HepG2 (cell line): ENCODE data around the gene PEAK1. TPM values are rescaled to one million over a fixed set of nuclear protein-coding genes. Genes with fewer than 3 reads are reported as not detected.
A peak's percentile ranks its signal among the peaks of the same experiment; 100 is the strongest.

Experiments used
- ATAC-seq: fragments of 200-7000 bp; cut with Tn5 transposase; 3 replicates; pipeline ENCODE4 v1.9.1; 2020; ENCODE audit warnings: mild to moderate bottlenecking, moderate library complexity
- BruUV-seq: library from RNA; stranded (reverse); fragments of 400-500 nt; replicated peaks from 2 replicates; lab custom pipeline; 2021; lab: Mats Ljungman, UMichigan
- CTCF ChIA-PET: fragments of 300-600 bp; formaldehyde crosslinking; extraction: SDS; loops from one replicate; lab custom pipeline; 2021; ENCODE audit warnings: low total read pairs, inconsistent platforms, low intra/inter-chr PET ratio; lab: Yijun Ruan, JAX
- POLR2A ChIA-PET: fragments of 350-600 bp; sonication (Branson Sonifier 250); formaldehyde crosslinking; loops from one replicate; lab custom pipeline; 2020; ENCODE audit warnings: antibody characterized with exemption, inconsistent platforms; lab: Yijun Ruan, JAX
- DNase-seq: peaks from one replicate; pipeline ENCODE4 v3.0.0-alpha.2; 2015; ENCODE audit warnings: low spot score
- FAIRE-seq: peaks from 3 replicates; lab custom pipeline; 2011; peaks lifted over from hg19 to GRCh38; lab: Jason Lieb, UNC
- H2AFZ ChIP-seq: one replicate; pipeline ENCODE4 v1.6.1; 2011; ENCODE audit warnings: low read length, inconsistent platforms
- H3K27ac ChIP-seq: fragments of 300-600 bp; 3 replicates; pipeline ENCODE4 v1.8.0; 2011; ENCODE audit warnings: mixed run types, mild to moderate bottlenecking, mixed read lengths, low read length, inconsistent platforms; ENCODE audit not compliant: insufficient read depth; ENCODE audit errors: extremely low read length
- H3K27me3 ChIP-seq, 2 experiments: fragments of 200-600 bp in 1 of 2; 2 replicates in 1 of 2; 3 replicates in 1 of 2; pipeline versions ENCODE4 v1.6.0 to v1.8.0; 2011; ENCODE audit warnings: low read length in 2 of 2, mild to moderate bottlenecking in 2 of 2, moderate library complexity in 2 of 2, inconsistent platforms in 1 of 2; ENCODE audit not compliant: insufficient read depth in 2 of 2, control insufficient read depth in 1 of 2
- H3K36me3 ChIP-seq, 2 experiments: fragments of 200-600 bp in 1 of 2; replicated peaks in 1 of 2; 2 replicates in 1 of 2; 3 replicates in 1 of 2; pipeline versions ENCODE4 v1.5.1 to v1.8.0; 2011; ENCODE audit warnings: low read length in 2 of 2, inconsistent platforms in 1 of 2; ENCODE audit not compliant: insufficient read depth in 2 of 2, control insufficient read depth in 1 of 2
- H3K4me1 ChIP-seq: 2 replicates; pipeline ENCODE4 v1.5.1; 2012; ENCODE audit warnings: low read length, inconsistent platforms; ENCODE audit not compliant: insufficient read depth
- H3K4me2 ChIP-seq: 2 replicates; pipeline ENCODE4 v1.6.0; 2011; ENCODE audit warnings: low read depth, low read length, inconsistent platforms
- H3K4me3 ChIP-seq, 3 experiments: fragments of 200-600 bp in 1 of 3; sonication (generic), shearing (Covaris generic) in 1 of 3; replicated peaks in 1 of 3; 2 replicates each; pipeline ENCODE4 v1.5.1; 2011 to 2016; ENCODE audit warnings: low read length in 3 of 3, inconsistent platforms in 2 of 3, low read depth in 2 of 3, mild to moderate bottlenecking in 2 of 3, control low read depth in 1 of 3, mixed read lengths in 1 of 3; ENCODE audit not compliant: insufficient read depth in 1 of 3
- H3K79me2 ChIP-seq: one replicate; pipeline ENCODE4 v1.6.1; 2011; ENCODE audit warnings: low read length, inconsistent platforms; ENCODE audit not compliant: insufficient read depth
- H3K9ac ChIP-seq: 2 replicates; pipeline ENCODE4 v1.6.0; 2011; ENCODE audit warnings: mild to moderate bottlenecking, low read depth, low read length, inconsistent platforms; ENCODE audit not compliant: insufficient read depth
- H3K9me3 ChIP-seq: 2 replicates; pipeline ENCODE4 v1.5.1; 2012; ENCODE audit warnings: mild to moderate bottlenecking, low read length
- H4K20me1 ChIP-seq: 2 replicates; pipeline ENCODE4 v1.6.0; 2011; ENCODE audit warnings: inconsistent platforms, mild to moderate bottlenecking, low read length, moderate library complexity; ENCODE audit not compliant: insufficient read depth
- CCAR2 ChIP-seq: fragments of 200-400 bp; formaldehyde crosslinking; optimal IDR thresholded peaks from 2 replicates; pipeline ENCODE3; 2018; ENCODE audit warnings: low read depth, mild to moderate bottlenecking, low read length, moderate library complexity
- GFI1 ChIP-seq: sonication (generic); formaldehyde crosslinking; IDR thresholded peaks from 2 replicates; pipeline ENCODE4 v1.5.0; 2020; ENCODE audit warnings: missing genetic modification reagents, mild to moderate bottlenecking, borderline replicate concordance
- MAFK ChIP-seq, 2 experiments: IDR thresholded peaks in 1 of 2; conservative IDR thresholded peaks in 1 of 2; 2 replicates each; pipeline ENCODE4 v1.6.1; 2011; ENCODE audit warnings: improper control_type of control experiment in 2 of 2, low read length in 2 of 2
- NR2F6 ChIP-seq, 2 experiments: IDR thresholded peaks; 2 replicates each; pipeline ENCODE4 v1.6.1; 2016; ENCODE audit warnings: antibody characterized with exemption in 1 of 2, mild to moderate bottlenecking in 1 of 2
- SMAD9 ChIP-seq: sonication (generic); formaldehyde crosslinking; IDR thresholded peaks from 2 replicates; pipeline ENCODE4 v1.5.1; 2020; ENCODE audit warnings: mild to moderate bottlenecking, missing genetic modification reagents
- ZNF547 ChIP-seq: sonication (generic); formaldehyde crosslinking; IDR thresholded peaks from 2 replicates; pipeline ENCODE4 v1.5.1; 2020; ENCODE audit warnings: mild to moderate bottlenecking, missing genetic modification reagents
- ZNF879 ChIP-seq: sonication (generic); formaldehyde crosslinking; IDR thresholded peaks from 2 replicates; pipeline ENCODE4 v1.8.1; 2023; ENCODE audit warnings: missing genetic modification reagents
- ZNF883 ChIP-seq: sonication (generic); formaldehyde crosslinking; IDR thresholded peaks from 2 replicates; pipeline ENCODE4 v1.5.1; 2020; ENCODE audit warnings: mild to moderate bottlenecking, missing genetic modification reagents; ENCODE audit errors: not compliant biosample characterization
- WGBS: methylation state at CpG from one replicate; pipeline ENCODE4 v1.1.6; 2017; ENCODE audit warnings: low lambda C conversion rate; 5-methylcytosine and 5-hydroxymethylcytosine counted together
- in situ Hi-C: cut with HindIII; loops from 2 replicates; pipeline ENCODE4 v1.10.0; 2017; ENCODE audit warnings: low pct_unique_long_range_greater_than_20kb; ENCODE audit not compliant: extremely low pct_ligation_motif_present
- intact Hi-C: fragments of 100-400 bp; cut with micrococcal nuclease; formaldehyde crosslinking; loops from one replicate; pipeline ENCODE4 v1.10.0; 2022; ENCODE audit not compliant: unreplicated experiment
- polyA plus RNA-seq, 8 experiments: library from polyadenylated mRNA; depleted of rRNA in 3 of 8; stranded (reverse) in 7 of 8; unstranded in 1 of 8; fragments of >200 nt; fragmentation: Illumina TruSeq in 4 of 8; extraction: Trizol in 4 of 8; gene quantifications; 2 replicates each; pipeline versions ENCODE4 v1.2.1 to v1.2.3, GENCODE V29; 2011 to 2016; ENCODE audit warnings: low read depth in 4 of 8, missing spikeins in 1 of 8, mixed read lengths in 1 of 8; ENCODE audit not compliant: insufficient read depth in 1 of 8
- total RNA-seq, 5 experiments: library from RNA; depleted of rRNA; stranded (reverse); fragments of >200 nt; fragmentation: Illumina TruSeq; extraction: Trizol; gene quantifications; 2 replicates each; pipeline ENCODE4 v1.2.3, GENCODE V29; 2016; ENCODE audit warnings: low read depth in 1 of 5

The PEAK1 gene
- total and polyA plus RNA-seq, 2 of the 13 experiments (the other 11 are each of a cell fraction or from before 2014, with no cell fraction given), result 6.0 to 6.6 TPM

- 83% methylated on average over 3 of the region's 3 CpGs for WGBS
- CTCF ChIA-PET, result no interaction called here
- in situ Hi-C loops, result no loop called here
- H3K27me3 ChIP-seq, result no peaks in the 10 kb centered on the region
- intact Hi-C loops, result no loop called here
- no peak overlapping the region for H3K27ac ChIP-seq
- POLR2A ChIA-PET, result no interaction called here
- peaks cover 5% of the 10 kb centered on the region; the same call in 1 of the 2 replicates for H3K4me1 ChIP-seq
- no peak overlapping the region for H3K4me3 ChIP-seq
- TF ChIP-seq ZNF879 (CRISPR knock-in tag), result no peak
- 0 out of 4 replicates have a peak, but pooled peaks of 1 of the 2 experiments have one; percentile 8 for TF ChIP-seq MAFK (conservative IDR thresholded peaks at IDR 0.05 in 1 of 2, IDR thresholded peaks at IDR 0.05 in 1 of 2; ENCODE audit: low read length in 2 of 2)
- ATAC-seq (no peak), FAIRE-seq (no peak), DNase-seq (peak; percentile 43)
- H3K9me3 ChIP-seq, result no peaks in the 10 kb centered on the region
- H2AFZ ChIP-seq, result no peak overlapping the region
- no peak overlapping the region for H3K4me2 ChIP-seq
- no TSS peak for BruUV-seq
- H3K9ac ChIP-seq, result no peak overlapping the region
- H3K79me2 ChIP-seq, result no peaks in the 10 kb centered on the region
- H4K20me1 ChIP-seq, result no peaks in the 10 kb centered on the region
- peaks cover 11 to 60% of the 10 kb centered on the region in 2 experiments; a peak in 4 of 5 replicates for H3K36me3 ChIP-seq
Observed at GRCh38 chr15:77468896-77469295, 49.0 kb upstream of the PEAK1 start.

DNA sequence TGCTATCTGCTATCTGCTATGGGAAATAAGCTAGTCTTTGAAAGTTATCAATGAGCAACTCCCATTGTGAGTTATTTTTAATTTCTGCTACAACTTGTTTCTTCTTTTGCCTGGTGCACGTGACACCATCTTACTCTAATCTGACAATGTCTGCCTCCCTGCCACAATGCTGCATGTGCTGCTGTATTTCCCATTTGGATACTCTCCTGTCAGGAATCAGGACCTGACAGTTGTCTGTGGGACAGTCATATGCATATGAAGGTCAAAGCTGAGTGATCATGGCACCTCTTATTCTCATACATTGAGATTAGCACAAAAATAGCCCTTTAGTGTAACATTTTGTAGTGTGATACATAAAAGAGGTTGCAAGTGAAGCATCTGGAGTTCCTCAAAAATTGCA is 46.6 kb upstream of the PEAK1 start:
- Histone ChIP-seq H3K27me3 (no peaks in the 10 kb centered on the region), H2AFZ (no peak overlapping the region), H3K9ac (no peak overlapping the region), H3K4me3 (no peak overlapping the region), H3K4me2 (no peak overlapping the region), H3K4me1 (peaks cover 5% of the 10 kb centered on the region; the same call in 1 of the 2 replicates), H4K20me1 (no peaks in the 10 kb centered on the region), H3K36me3 (peaks cover 10 to 56% of the 10 kb centered on the region in 2 experiments; a peak in 4 of 5 replicates), H3K9me3 (no peaks in the 10 kb centered on the region), H3K79me2 (no peaks in the 10 kb centered on the region), H3K27ac (no peak overlapping the region)
- CTCF ChIA-PET, result no interaction called here
- in situ Hi-C loops (no loop called here), intact Hi-C loops (no loop called here)
- POLR2A ChIA-PET, result no interaction called here
- WGBS, result 100% methylated on average over 1 of the region's 1 CpG
- DNase-seq, result no peak
- FAIRE-seq, result no peak
- no TSS peak for BruUV-seq
- no peak for TF ChIP-seq ZNF547 (CRISPR knock-in tag)
- no peak for TF ChIP-seq GFI1 (CRISPR knock-in tag)
- no peak for TF ChIP-seq CCAR2
- TF ChIP-seq ZNF883 (CRISPR knock-in tag), result no peak
- TF ChIP-seq SMAD9 (CRISPR knock-in tag), result no peak
- TF ChIP-seq NR2F6 (IDR thresholded peaks at IDR 0.05), result no peak
- TF ChIP-seq NR2F6 (CRISPR knock-in tag; IDR thresholded peaks at IDR 0.05), result no peak
- ATAC-seq, result no peak
